HepG2 (cell line): ENCODE data around the gene MSRB3. TPM values are rescaled to one million over a fixed set of nuclear protein-coding genes. Genes with fewer than 3 reads are reported as not detected.
"Not testable (repeated sequence)": the region's sequence is repeated elsewhere in the genome, so short reads cannot be mapped to it uniquely, and the experiment has no call there.

Experiments
- ATAC-seq: fragments of 200-7000 bp; cut with Tn5 transposase; 3 replicates; pipeline ENCODE4 v1.9.1; 2020; ENCODE audit warnings: mild to moderate bottlenecking, moderate library complexity
- BruUV-seq: library from RNA; stranded (reverse); fragments of 400-500 nt; replicated peaks from 2 replicates; lab custom pipeline; 2021; lab: Mats Ljungman, UMichigan
- CTCF ChIA-PET: fragments of 300-600 bp; formaldehyde crosslinking; extraction: SDS; loops from one replicate; lab custom pipeline; 2021; ENCODE audit warnings: low total read pairs, inconsistent platforms, low intra/inter-chr PET ratio; lab: Yijun Ruan, JAX
- POLR2A ChIA-PET: fragments of 350-600 bp; sonication (Branson Sonifier 250); formaldehyde crosslinking; loops from one replicate; lab custom pipeline; 2020; ENCODE audit warnings: antibody characterized with exemption, inconsistent platforms; lab: Yijun Ruan, JAX
- DNase-seq: peaks from one replicate; pipeline ENCODE4 v3.0.0-alpha.2; 2015; ENCODE audit warnings: low spot score
- FAIRE-seq: peaks from 3 replicates; lab custom pipeline; 2011; peaks lifted over from hg19 to GRCh38; lab: Jason Lieb, UNC
- H2AFZ ChIP-seq: one replicate; pipeline ENCODE4 v1.6.1; 2011; ENCODE audit warnings: low read length, inconsistent platforms
- H3K27ac ChIP-seq: fragments of 300-600 bp; 3 replicates; pipeline ENCODE4 v1.8.0; 2011; ENCODE audit warnings: mixed run types, mild to moderate bottlenecking, mixed read lengths, low read length, inconsistent platforms; ENCODE audit not compliant: insufficient read depth; ENCODE audit errors: extremely low read length
- H3K27me3 ChIP-seq, 2 experiments: fragments of 200-600 bp in 1 of 2; 2 replicates in 1 of 2; 3 replicates in 1 of 2; pipeline versions ENCODE4 v1.6.0 to v1.8.0; 2011; ENCODE audit warnings: low read length in 2 of 2, mild to moderate bottlenecking in 2 of 2, moderate library complexity in 2 of 2, inconsistent platforms in 1 of 2; ENCODE audit not compliant: insufficient read depth in 2 of 2, control insufficient read depth in 1 of 2
- H3K36me3 ChIP-seq, 2 experiments: fragments of 200-600 bp in 1 of 2; replicated peaks in 1 of 2; 2 replicates in 1 of 2; 3 replicates in 1 of 2; pipeline versions ENCODE4 v1.5.1 to v1.8.0; 2011; ENCODE audit warnings: low read length in 2 of 2, inconsistent platforms in 1 of 2; ENCODE audit not compliant: insufficient read depth in 2 of 2, control insufficient read depth in 1 of 2
- H3K4me1 ChIP-seq: 2 replicates; pipeline ENCODE4 v1.5.1; 2012; ENCODE audit warnings: low read length, inconsistent platforms; ENCODE audit not compliant: insufficient read depth
- H3K4me2 ChIP-seq: 2 replicates; pipeline ENCODE4 v1.6.0; 2011; ENCODE audit warnings: low read depth, low read length, inconsistent platforms
- H3K4me3 ChIP-seq, 3 experiments: fragments of 200-600 bp in 1 of 3; sonication (generic), shearing (Covaris generic) in 1 of 3; replicated peaks in 1 of 3; 2 replicates each; pipeline ENCODE4 v1.5.1; 2011 to 2016; ENCODE audit warnings: low read length in 3 of 3, inconsistent platforms in 2 of 3, low read depth in 2 of 3, mild to moderate bottlenecking in 2 of 3, control low read depth in 1 of 3, mixed read lengths in 1 of 3; ENCODE audit not compliant: insufficient read depth in 1 of 3
- H3K79me2 ChIP-seq: one replicate; pipeline ENCODE4 v1.6.1; 2011; ENCODE audit warnings: low read length, inconsistent platforms; ENCODE audit not compliant: insufficient read depth
- H3K9ac ChIP-seq: 2 replicates; pipeline ENCODE4 v1.6.0; 2011; ENCODE audit warnings: mild to moderate bottlenecking, low read depth, low read length, inconsistent platforms; ENCODE audit not compliant: insufficient read depth
- H3K9me3 ChIP-seq: 2 replicates; pipeline ENCODE4 v1.5.1; 2012; ENCODE audit warnings: mild to moderate bottlenecking, low read length
- H4K20me1 ChIP-seq: 2 replicates; pipeline ENCODE4 v1.6.0; 2011; ENCODE audit warnings: inconsistent platforms, mild to moderate bottlenecking, low read length, moderate library complexity; ENCODE audit not compliant: insufficient read depth
- CREB3 ChIP-seq: sonication (generic); formaldehyde crosslinking; IDR thresholded peaks from 2 replicates; pipeline ENCODE4 v1.5.0; 2020; ENCODE audit warnings: missing genetic modification reagents
- ESRRA ChIP-seq: sonication (generic); formaldehyde crosslinking; IDR thresholded peaks from 2 replicates; pipeline ENCODE4 v1.5.1; 2020; ENCODE audit warnings: mild to moderate bottlenecking, low read depth, missing genetic modification reagents
- REL ChIP-seq: sonication (generic); formaldehyde crosslinking; conservative IDR thresholded peaks from 2 replicates; pipeline ENCODE4 v1.8.0; 2022; ENCODE audit warnings: mild to moderate bottlenecking, missing genetic modification reagents, moderate library complexity
- SRSF9 ChIP-seq: fragments of 200-400 bp; formaldehyde crosslinking; IDR thresholded peaks from 2 replicates; pipeline ENCODE4 v1.6.1; 2018; ENCODE audit warnings: borderline replicate concordance, mild to moderate bottlenecking, low read depth, low read length; ENCODE audit not compliant: insufficient read depth, poor library complexity, severe bottlenecking
- ZBTB2 ChIP-seq: sonication (generic); formaldehyde crosslinking; IDR thresholded peaks from 2 replicates; pipeline ENCODE4 v1.8.0; 2022; ENCODE audit warnings: low read depth, missing genetic modification reagents
- ZNF264 ChIP-seq: sonication (generic); formaldehyde crosslinking; IDR thresholded peaks from 2 replicates; pipeline ENCODE4 v1.4.0; 2020; ENCODE audit warnings: missing genetic modification reagents
- ZNF589 ChIP-seq: sonication (generic); formaldehyde crosslinking; conservative IDR thresholded peaks from 2 replicates; pipeline ENCODE4 v1.8.0; 2022; ENCODE audit warnings: mild to moderate bottlenecking, moderate library complexity, missing genetic modification reagents
- WGBS: methylation state at CpG from one replicate; pipeline ENCODE4 v1.1.6; 2017; ENCODE audit warnings: low lambda C conversion rate; 5-methylcytosine and 5-hydroxymethylcytosine counted together
- in situ Hi-C: cut with HindIII; loops from 2 replicates; pipeline ENCODE4 v1.10.0; 2017; ENCODE audit warnings: low pct_unique_long_range_greater_than_20kb; ENCODE audit not compliant: extremely low pct_ligation_motif_present
- intact Hi-C: fragments of 100-400 bp; cut with micrococcal nuclease; formaldehyde crosslinking; loops from one replicate; pipeline ENCODE4 v1.10.0; 2022; ENCODE audit not compliant: unreplicated experiment
- polyA plus RNA-seq, 8 experiments: library from polyadenylated mRNA; depleted of rRNA in 3 of 8; stranded (reverse) in 7 of 8; unstranded in 1 of 8; fragments of >200 nt; fragmentation: Illumina TruSeq in 4 of 8; extraction: Trizol in 4 of 8; gene quantifications; 2 replicates each; pipeline versions ENCODE4 v1.2.1 to v1.2.3, GENCODE V29; 2011 to 2016; ENCODE audit warnings: low read depth in 4 of 8, missing spikeins in 1 of 8, mixed read lengths in 1 of 8; ENCODE audit not compliant: insufficient read depth in 1 of 8
- total RNA-seq, 5 experiments: library from RNA; depleted of rRNA; stranded (reverse); fragments of >200 nt; fragmentation: Illumina TruSeq; extraction: Trizol; gene quantifications; 2 replicates each; pipeline ENCODE4 v1.2.3, GENCODE V29; 2016; ENCODE audit warnings: low read depth in 1 of 5

MSRB3 gene
- total and polyA plus RNA-seq, 2 of the 13 experiments (the other 11 are each of a cell fraction or from before 2014, with no cell fraction given) = 1.5 to 1.9 TPM

GRCh38 chr12:65282840-65283239, 4.4 kb downstream of the MSRB3 start (continued):
- no peak for TF ChIP-seq ZNF589 (CRISPR knock-in tag)
- no peak for TF ChIP-seq ZBTB2 (CRISPR knock-in tag)
- TF ChIP-seq CREB3 = no peak
- TF ChIP-seq ESRRA (CRISPR knock-in tag) = no peak
- no peak for TF ChIP-seq ZNF264 (CRISPR knock-in tag)
- no peak for TF ChIP-seq SRSF9
- TF ChIP-seq REL (CRISPR knock-in tag) = no peak

GRCh38 chr12:65285532-65285931, 7.0 kb downstream of the MSRB3 start:
- FAIRE-seq, DNase-seq, H2AFZ ChIP-seq, H3K4me1 ChIP-seq, CTCF ChIA-PET, H3K27ac ChIP-seq, in situ Hi-C loops, H4K20me1 ChIP-seq, H3K9ac ChIP-seq, H3K36me3 ChIP-seq, POLR2A ChIA-PET, intact Hi-C loops, H3K79me2 ChIP-seq, H3K27me3 ChIP-seq, H3K4me2 ChIP-seq, H3K4me3 ChIP-seq, ATAC-seq, H3K9me3 ChIP-seq, BruUV-seq: not testable (repeated sequence)
- 76% methylated on average over 7 of the region's 7 CpGs for WGBS
